NCI-H345 treated with DMSO at 0.1 percent for 48 hours (cell line): ENCODE measurements around the gene BRINP2.

Source experiments
- DNase-seq: peaks from one replicate; lab custom pipeline; 2025; ENCODE audit not compliant: unreplicated experiment; lab: John Stamatoyannopoulos, UW

Gene BRINP2

DNA sequence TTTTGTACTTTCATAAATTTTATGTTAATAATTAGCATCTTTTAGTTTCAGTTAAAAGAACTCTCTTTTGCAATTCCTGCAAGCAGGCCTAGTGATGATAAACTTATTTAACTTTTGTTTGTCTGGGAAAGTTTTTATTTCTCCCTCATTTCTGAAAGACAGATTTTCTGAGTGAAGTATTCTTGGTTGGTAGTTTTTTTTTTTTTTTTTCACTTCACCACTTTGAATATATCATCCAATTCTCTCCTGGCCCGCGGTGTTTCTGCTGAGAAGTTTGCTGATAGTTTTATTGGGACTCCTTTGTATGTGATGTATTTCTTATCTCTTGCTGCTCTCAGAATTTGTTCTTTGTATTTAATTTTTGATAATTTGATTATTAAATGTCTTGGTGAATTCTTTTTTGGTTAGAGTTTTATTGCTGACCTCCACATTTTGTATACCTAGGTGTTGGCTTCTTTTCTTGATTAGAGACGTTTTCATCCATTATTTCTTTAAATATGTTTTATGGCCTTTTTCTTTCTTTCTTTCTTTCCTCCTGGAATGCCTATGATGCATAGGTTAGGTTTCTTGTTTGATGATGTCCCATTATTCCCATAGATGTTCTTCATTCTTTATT is 45.9 kb downstream of the BRINP2 start:
- no peak for DNase-seq

DNA sequence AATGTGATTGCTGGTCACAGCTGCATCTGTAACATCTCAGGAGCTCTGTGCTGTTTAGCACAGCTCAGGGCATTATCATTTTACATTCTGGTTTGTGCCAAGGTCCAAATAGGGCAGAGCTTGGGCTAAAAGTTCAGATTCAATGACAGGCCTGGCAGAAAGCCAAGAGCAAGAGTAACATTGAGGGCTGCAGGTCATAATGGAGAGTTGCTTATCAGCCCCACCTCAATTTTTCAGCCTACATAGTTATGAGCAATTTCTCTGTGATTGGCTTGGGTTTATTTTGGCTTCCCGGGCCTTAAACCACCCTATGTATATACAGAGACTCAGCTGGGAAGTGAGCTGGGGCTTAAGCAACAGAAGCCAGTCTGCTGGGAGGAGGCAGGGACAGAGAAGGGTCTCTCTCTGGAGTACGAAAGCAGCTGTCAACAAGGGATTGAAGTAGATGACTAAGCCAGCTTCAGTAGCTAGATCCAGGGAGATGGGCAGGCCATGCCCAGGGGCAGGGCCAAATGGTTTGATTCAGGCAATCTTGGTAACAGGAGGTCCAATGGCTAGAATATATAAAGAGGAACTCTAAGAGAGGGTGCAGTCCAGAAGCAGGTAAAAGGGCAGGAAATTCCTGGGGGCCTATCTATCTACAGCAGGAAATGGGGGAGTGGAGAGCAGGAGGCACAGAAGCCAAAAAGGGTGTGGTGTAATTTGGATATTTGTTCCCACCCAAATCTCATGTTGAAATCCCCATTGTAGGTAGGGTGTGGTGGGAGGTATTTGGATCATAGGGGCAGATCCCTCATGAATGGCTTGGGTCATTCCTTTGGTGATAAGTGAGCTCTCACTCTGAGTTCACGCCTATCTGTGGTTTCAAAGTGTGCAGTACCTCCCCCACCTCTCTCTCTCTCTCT is 49.0 kb downstream of the BRINP2 start:
- DNase-seq, result no peak

DNA sequence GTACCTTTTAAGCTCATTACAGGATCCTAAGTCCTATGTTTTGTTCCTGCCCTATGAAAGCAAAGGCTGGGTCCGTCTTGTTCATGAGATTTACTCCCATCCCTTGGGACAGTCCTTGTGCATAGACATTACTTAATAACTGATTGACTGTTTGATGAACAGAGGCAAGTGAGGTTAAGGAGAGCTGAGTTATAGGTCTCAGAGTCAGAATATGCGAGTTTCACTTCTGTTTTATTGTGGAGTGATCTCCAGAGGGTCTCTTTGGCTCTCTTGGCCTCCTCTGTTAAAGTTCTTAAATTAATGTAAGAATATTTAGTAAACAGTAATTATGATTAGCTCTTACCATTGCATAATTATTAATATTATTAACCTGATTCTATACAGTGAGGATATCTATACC is 52.6 kb downstream of the BRINP2 start:
- no peak for DNase-seq

DNA sequence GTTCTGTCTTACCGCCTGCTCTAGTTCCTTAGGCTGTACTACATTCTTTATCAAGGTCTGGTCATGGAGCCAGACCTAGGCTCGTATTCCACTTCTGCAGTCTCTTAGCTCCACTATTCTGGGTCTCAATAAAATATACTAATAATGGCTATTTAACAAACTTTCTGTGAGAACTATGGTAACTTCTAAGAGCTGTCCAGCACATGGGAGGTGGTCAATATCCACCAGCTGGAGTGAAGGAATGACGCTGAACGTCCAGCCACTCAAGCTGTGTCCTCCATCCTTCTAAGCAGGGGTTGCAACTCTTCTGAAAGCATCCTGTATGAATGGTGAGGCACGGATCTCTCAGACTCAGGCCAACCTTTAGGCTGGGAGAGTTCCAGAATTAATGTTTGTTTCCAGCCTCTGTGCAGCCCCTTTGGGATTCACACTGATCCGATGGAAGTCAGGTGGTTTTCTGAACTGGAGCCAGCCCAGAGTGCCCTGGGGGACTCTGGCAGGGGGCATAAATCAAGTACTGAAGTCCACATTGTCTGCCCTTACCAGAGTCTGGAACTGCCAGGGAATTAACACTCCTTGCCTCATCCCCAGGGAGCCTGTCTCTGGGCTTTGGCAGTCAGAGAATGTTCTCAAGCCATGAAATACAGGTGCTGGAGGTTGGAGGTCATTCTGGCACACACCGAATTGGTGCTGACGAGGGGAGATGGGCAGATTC is 57.4 kb downstream of the BRINP2 start:
- peak; percentile 58 for DNase-seq

DNA sequence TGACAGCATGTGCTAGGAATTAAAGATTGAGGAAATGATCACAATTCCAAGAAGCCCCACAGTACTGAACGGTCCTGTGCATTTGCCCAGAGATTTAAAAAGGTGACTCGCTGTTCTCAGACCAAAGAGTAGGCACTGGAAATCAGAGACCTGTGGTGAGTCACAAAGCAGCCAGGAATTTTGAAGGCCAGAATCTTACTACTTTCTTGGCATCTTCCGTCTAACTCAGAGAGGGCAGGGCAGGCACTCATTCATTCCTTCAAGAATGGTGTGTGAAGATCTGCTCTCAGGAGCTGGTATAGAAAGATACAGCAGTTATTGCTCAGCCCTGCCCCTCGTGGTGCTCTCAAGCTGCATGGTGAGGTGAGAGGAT is 57.9 kb downstream of the BRINP2 start:
- DNase-seq, result no peak

DNA sequence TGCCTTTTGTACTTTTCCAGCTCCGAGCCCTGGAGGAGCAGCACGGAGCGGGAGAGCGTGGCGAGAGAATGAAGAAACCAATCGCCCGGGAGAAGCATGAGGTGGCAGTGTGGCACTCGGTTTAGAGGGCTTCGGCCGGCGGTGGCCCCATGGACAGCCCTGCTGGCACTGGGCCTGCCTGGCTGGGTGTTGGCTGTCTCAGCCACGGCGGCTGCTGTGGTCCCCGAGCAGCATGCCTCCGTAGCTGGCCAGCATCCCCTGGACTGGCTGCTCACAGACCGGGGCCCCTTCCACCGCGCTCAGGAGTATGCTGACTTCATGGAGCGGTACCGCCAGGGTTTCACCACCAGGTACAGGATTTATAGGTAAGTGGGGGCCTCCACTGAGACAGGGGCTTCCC is 59.0 kb downstream of the BRINP2 start:
- DNase-seq, result no peak

DNA sequence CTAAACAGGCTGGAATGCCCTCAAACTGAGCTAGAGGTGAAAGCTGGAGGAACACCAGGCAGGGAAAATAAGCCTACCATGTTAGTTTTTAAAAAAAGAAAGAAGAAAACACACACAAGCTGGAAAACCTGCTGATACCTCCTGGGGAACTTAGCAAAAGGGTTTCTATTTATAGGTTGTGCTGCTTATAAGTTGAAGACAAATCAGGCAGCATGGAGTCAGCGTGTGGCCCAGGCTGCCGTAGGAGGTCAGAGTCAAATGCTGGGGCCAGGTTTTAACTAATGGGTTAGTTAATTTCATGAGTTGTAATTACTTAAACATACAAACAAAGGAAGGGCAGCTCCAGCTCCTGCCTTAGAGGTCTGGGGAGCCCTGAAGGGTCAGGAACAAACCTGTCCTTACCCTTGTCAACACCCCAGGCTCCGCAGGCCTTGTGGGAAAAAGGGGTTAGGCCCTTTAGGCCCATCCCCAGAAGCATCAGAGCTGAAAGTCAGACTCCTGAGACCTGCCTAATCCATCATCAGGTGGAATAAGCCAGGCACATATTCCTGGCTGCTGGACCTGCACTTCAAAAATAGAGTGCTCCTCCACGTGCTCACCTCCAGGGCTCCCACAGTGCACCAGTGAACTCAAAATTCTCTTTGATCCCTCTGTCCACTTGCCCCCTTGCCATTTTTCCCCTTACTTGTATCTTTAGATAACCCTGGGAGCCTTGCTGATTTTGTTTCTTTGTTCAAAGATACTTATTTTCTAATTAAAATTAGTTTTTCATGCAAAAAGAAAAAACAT is 59.7 kb downstream of the BRINP2 start:
- no peak for DNase-seq

DNA sequence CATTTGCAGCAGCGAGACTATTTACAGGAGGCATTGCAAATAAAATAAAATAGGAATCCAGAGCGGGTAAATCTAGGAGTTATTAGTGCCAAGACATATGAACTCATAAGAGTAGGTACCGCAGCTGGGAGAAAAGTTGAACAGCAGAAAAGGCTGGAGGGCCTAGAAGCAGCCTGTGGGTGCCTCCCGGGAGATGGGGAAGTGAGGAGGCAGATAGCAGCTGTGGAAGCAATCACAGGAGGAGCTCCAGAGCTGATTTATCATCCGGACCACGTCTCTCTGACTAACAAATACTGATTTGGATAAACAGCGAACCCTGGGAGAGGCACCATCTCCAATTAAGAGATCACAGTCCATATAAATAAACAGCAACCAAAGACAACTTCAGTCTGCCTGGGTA is 64.6 kb downstream of the BRINP2 start:
- DNase-seq, result no peak

DNA sequence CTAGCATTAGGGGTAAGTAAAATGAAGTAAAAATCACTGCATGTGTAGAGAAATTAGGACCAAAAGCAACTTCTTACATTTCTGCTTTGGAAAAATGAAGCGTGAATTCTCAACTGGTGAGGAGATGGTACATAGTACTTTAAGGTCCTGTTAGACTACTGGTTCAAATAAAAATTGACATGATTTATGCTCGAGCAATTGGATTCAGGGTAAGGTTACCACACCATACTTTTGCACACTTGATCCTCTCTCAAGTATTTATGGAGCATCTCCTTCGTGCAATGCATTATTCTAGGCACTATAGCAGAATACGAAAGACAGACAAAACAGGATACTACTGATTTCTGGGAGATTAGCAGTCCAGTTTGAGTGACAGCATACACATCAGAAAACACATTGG is 66.2 kb downstream of the BRINP2 start:
- no peak for DNase-seq

DNA sequence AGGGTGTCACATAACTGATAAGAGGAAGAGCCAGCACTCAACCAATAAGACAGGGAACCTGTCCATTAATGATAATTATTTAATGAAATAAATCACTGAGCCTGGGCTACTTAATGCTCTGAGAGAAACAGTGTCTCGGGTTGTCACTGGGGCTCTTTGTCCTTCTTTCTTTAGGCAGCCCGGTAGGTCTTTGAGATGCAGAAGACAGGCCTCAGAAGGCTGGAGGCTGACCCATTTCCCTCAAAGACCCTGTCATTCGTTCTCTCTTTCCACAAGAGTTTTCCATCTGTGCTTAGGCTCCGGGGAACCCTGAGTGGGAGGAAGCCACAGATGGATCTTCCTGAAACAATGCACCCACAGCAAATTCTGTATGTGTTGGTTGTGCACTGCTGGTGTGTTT is 68.2 kb downstream of the BRINP2 start:
- no peak for DNase-seq

DNA sequence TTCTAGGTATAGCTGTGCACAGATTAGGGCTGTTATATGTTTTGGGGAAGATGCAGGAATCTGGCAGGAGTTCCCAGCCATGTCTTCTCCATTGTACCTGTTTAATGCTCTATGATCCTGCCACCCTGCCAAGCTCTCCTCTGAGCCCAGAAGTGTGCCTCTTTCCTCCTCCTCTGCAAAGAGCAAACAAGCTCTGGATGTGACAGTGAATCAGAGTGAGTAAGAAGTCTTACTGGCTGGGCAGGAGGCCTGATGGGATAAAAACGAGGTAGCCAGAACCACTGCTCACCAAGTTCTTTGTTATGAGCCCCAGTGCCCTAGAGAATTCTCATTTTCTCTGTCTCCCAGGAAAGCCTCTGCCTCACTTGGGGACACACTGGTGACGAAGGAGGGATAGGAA is 69.0 kb downstream of the BRINP2 start:
- no peak for DNase-seq

DNA sequence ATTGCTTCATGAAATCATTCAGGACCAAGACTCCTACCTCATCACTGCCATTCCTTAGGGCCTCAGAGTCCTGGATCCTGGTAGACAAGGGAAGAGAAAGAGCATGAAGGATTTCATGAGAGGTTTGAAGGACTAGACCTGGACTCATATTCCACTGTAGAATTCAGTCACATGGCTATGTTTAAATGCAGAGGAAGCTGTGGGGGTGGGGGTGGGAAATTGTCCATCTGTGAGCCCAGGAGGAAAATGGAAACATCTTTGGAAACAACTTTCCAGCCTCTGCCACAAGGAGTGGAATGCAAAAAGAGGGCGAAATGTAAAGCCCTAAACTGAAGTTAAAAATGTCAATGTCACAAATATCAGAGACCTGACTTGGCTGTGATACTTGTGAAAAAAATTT is 73.0 kb downstream of the BRINP2 start:
- no peak for DNase-seq

DNA sequence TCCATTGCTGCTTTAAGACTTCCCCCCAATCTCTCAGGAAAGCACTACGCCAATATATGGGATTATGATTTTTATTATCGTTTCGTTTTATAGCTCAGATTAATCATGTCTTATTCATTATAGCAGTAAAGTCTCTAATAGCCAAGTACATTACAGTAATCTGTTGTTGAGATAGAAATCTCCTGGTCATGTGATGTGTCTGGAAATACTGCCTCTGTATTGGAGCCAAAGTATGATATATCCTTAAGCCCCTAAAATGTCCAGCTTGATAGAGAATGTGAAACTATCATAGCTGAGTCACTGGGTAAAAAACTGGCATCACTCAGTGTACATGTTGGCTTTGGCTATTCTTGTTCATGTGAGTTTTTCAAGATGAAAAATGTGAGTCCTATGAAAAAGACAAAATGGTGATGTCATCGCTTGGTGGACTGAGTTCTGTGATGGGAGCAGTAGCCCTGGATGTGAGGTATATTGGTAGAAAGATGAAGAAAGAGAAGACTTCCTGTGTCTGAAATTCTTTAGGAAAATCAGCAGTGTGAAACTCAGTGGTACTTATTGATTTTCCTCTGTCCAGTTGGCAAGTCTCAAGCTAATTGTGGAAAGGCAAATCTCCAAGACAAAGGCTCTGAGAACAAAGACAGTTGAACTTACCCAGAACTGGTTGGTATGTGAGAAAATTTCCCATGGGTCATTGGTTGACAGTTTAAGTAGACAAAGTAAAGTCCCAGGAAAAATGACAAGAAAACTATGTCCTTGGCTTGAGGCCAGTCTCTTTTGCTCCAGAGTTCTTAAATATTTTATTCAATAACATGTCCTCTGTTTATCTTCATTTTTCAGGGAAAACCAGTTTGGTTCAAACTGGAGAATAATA is 76.2 kb downstream of the BRINP2 start:
- no peak for DNase-seq

DNA sequence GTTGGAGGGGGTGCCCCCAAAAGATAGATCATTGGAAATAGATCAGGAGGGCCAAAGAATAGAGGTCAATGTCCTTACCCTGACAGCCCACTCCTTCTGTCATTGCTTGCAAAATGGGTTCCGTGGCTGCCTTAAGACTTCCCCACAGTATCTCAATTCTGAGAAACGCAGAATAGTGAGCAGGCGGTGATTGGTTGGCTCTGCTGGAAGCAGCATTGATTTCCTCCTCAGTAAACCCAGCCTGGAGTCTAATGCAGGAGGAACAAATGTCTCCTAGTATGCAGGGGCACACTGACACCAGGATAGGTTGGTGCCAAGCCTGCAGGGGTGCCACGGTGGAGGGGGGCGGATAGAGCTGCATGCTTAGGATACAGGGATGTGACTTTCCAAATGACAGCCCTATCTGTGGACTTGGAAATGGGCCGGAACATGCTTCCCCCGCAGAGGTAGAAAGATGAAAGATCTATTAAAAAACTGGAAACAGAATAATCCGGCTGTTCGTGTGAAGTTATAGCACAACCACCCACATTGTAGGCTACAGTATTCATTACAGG is 76.9 kb downstream of the BRINP2 start:
- DNase-seq, result no peak

DNA sequence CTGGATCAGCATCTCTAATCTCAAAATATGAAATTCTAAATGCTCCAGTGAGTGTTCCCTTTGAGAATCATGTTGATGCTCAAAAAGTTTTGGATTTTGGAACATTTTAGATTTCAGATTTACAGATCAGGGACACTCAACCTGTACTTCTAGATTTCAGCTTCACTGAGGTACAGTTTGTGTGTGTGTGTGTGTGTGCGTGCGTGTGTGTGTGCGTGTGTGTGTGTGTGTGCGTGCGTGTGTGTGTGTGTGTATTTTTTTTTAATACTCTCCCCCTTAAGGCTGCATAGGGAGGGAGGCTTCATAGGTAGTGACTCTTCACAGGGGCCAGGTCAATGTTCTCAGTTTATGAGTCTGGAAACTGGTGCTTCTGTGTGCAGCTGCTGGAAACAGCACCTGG is 77.5 kb downstream of the BRINP2 start:
- no peak for DNase-seq

DNA sequence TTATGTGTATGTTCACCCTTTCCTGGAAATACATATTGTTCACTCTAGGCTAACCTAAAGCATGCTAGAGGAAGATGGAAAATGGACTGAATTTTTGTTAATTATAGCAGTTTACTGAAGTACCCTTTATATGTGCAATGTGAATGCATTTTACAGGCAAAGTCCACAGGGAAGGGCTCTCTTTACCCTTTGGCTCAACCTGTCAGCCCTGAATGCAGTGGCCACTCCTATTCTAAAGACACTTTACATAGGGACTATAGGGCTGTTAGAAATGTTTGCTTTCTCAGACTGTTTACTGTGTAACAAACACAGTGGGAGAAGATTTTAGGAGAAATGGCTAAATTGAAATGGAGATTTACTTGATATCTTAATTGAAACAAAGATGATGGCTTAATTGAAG is 78.5 kb downstream of the BRINP2 start:
- no peak for DNase-seq

DNA sequence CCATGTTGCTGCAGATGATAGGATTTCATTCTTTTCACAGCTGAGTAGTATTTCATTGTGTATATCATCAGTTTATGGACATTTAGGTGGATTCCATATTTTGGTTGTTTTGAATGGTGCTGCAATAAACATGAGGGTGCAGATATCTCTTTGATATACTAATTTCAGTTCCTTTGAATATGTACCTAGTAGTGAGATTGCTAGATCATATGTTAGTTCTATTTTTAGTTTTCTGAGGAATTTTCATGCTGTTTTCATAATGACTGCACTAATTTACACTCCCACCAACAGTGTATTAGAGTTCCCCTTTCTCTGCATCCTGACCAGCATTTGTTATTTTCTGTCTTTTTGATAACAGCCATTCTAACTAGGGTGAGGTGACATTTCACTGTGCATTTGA is 82.1 kb downstream of the BRINP2 start:
- DNase-seq, result no peak

DNA sequence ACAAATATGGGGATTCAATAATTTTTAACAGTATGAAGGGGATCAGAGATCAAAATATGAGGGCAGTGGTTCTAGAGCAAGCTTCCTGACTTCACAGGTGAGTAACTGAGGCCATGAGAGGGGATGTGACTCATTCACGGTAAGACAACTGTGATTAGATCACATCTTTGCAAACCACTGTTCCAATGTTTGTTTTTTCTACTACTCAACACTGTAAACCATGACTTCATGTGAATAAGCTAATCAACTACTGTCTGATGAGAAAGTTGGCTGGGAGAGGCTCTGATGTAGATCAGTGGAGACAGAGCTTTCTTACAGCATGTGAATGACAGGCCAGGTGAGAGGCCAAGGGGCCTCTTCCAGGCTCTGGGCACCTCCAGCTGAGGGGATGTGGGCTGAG is 84.7 kb downstream of the BRINP2 start:
- no peak for DNase-seq

DNA sequence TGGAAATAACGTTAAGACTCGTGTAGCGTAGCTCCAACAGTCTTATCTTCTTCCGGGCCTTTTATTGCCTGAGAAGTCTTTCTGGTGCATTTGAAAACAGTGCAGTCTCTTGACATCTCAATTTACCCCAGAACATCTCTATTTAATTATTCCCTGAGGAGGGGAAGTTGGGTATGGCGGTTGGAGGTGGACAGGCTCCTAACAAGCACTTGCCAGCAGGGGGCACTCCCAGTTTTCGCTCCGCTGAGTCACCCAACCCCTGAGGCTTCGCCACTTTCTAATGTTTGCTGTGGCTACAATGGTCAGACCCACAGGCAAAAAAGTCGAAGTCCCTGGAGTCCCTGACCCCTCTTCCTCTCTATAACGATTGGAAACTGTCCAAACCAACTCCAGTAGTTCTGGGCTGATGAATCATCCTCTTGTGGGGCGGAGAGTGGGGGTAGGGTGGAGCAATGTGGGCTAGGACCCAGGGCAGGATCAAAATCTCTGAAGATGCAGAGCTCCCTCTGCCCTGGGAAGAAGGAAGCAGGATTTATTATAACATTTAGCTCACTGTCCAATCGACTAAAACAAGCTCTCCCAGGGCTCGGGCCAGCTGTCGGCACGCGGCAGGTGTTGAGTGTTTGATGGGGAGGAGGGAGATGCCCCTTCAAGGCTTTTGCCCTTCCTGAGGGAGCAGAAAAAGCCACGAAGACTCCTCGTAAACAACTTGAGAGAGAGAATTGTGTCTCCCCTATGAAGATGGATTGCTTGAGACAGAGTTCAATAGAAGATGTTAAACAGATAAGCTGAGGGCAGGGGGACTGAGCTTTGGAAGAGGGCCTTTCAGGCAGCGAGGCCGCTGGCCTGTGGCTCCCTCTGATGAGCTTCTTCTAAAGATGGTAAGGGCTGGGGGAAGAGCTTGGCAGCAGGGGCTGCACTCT is 85.7 kb downstream of the BRINP2 start:
- no peak for DNase-seq
